ENCODE data around the gene CREBBP. TPM values are rescaled to one million over a fixed set of nuclear protein-coding genes. Genes with fewer than 3 reads are reported as not detected.

The CREBBP gene
- total RNA-seq, 4 donors from 2014 or later: 48.2 to 112 (median 74.9) TPM

- Histone ChIP-seq H3K9me3 (no peaks in the 10 kb centered on the region), H3K36me3 (no peaks in the 10 kb centered on the region), H3K27ac (replicated peaks in 1 of 4) (peak overlapping the region in 2 of 4 donors; percentile 28 to 54), H3K27me3 (no peaks in the 10 kb centered on the region), H3K4me3 (peak overlapping the region in 2 of 4 donors; percentile 26 to 86), H3K4me1 (peaks cover 74 to 82% (median 80%) of the 10 kb centered on the region in 4 donors)
- TF ChIP-seq EP300 (IDR thresholded peaks at IDR 0.05) (no peak), POLR2AphosphoS5 (IDR thresholded peaks at IDR 0.05) (no peak), POLR2A (IDR thresholded peaks at IDR 0.05; ENCODE audit: low read depth) (no peak), CTCF (IDR thresholded peaks at IDR 0.05) (no peak)
- intact Hi-C loops (cut with DNase I): loop anchor here (5.0 kb wide), 1 partner anchor 104 kb away; no protein-coding TSS in a partner anchor
- no peak for DNase-seq (ENCODE audit: extremely low spot score)
Measured at GRCh38 chr16:3876160-3876559, 4.4 kb downstream of the CREBBP start.

GRCh38 chr16:3874794-3875692 is 5.5 kb downstream of the CREBBP start:
- Histone ChIP-seq H3K36me3 (no peaks in the 10 kb centered on the region), H3K4me3 (no peak overlapping the region), H3K9me3 (no peaks in the 10 kb centered on the region), H3K27me3 (no peaks in the 10 kb centered on the region), H3K4me1 (peaks cover 83 to 91% (median 88%) of the 10 kb centered on the region in 4 donors), H3K27ac (replicated peaks in 1 of 4) (peak overlapping the region in 3 of 4 donors; percentile 0 to 54 (median 28))
- intact Hi-C loops (cut with DNase I): loop anchor here (5.0 kb wide), 2 partner anchors 83 to 103 kb away; no protein-coding TSS in a partner anchor
- TF ChIP-seq EP300 (IDR thresholded peaks at IDR 0.05) (no peak), POLR2AphosphoS5 (IDR thresholded peaks at IDR 0.05) (no peak)
- 72% methylated on average over 15 of the region's 15 CpGs for WGBS
- DNase-seq (ENCODE audit: extremely low spot score): no peak

- 66% methylated on average over 4 of the region's 8 CpGs for WGBS
- no peak for TF ChIP-seq EP300 (IDR thresholded peaks at IDR 0.05)
- no peak for TF ChIP-seq POLR2AphosphoS5 (IDR thresholded peaks at IDR 0.05)
- TF ChIP-seq CTCF (IDR thresholded peaks at IDR 0.05): no peak
- TF ChIP-seq POLR2A (IDR thresholded peaks at IDR 0.05; ENCODE audit: low read depth): no peak
- H3K4me3 ChIP-seq: no peak overlapping the region
- H3K27ac ChIP-seq (replicated peaks in 1 of 4): peak overlapping the region in 3 of 4 donors; percentile 29 to 62 (median 54)
- peaks cover 89 to 99% (median 96%) of the 10 kb centered on the region in 4 donors for H3K4me1 ChIP-seq
- H3K36me3 ChIP-seq: no peaks in the 10 kb centered on the region
- no peaks in the 10 kb centered on the region for H3K9me3 ChIP-seq
- intact Hi-C loops (cut with DNase I): loop anchor here (5.0 kb wide), 1 partner anchor 82 kb away; no protein-coding TSS in a partner anchor
- H3K27me3 ChIP-seq: no peaks in the 10 kb centered on the region
- no peak for DNase-seq (ENCODE audit: extremely low spot score)
Measured at GRCh38 chr16:3874242-3874641, 6.3 kb downstream of the CREBBP start.

- intact Hi-C loops (cut with DNase I): loop anchor here (5.0 kb wide), 1 partner anchor 81 kb away; no protein-coding TSS in a partner anchor
- 63% methylated on average over 13 of the region's 13 CpGs for WGBS
- peak overlapping the region in 3 of 4 donors; percentile 29 to 62 (median 54) for H3K27ac ChIP-seq (replicated peaks in 1 of 4)
Measured at GRCh38 chr16:3873482-3874173, 6.9 kb downstream of the CREBBP start.

More at GRCh38 chr16:3873482-3874173, 6.9 kb downstream of the CREBBP start:
- no peaks in the 10 kb centered on the region for H3K9me3 ChIP-seq
- peaks cover 89 to 100% (median 99%) of the 10 kb centered on the region in 4 donors for H3K4me1 ChIP-seq
- no peaks in the 10 kb centered on the region for H3K27me3 ChIP-seq
- H3K36me3 ChIP-seq: no peaks in the 10 kb centered on the region
- H3K4me3 ChIP-seq: no peak overlapping the region
- no peak for DNase-seq (ENCODE audit: extremely low spot score)
- TF ChIP-seq CTCF (IDR thresholded peaks at IDR 0.05): no peak
- TF ChIP-seq EP300 (IDR thresholded peaks at IDR 0.05): no peak
- no peak for TF ChIP-seq POLR2A (IDR thresholded peaks at IDR 0.05; ENCODE audit: low read depth)
